ENCODE measurements around the gene KIAA0232. TPM values are rescaled to one million over a fixed set of nuclear protein-coding genes. Genes with fewer than 3 reads are reported as not detected.

KIAA0232 gene
- total and polyA plus RNA-seq, 10 of the 15 experiments (the other 5 are each of a cell fraction or from before 2014, with no cell fraction given), result 2.8 to 15.1 (median 10.8) TPM

DNA sequence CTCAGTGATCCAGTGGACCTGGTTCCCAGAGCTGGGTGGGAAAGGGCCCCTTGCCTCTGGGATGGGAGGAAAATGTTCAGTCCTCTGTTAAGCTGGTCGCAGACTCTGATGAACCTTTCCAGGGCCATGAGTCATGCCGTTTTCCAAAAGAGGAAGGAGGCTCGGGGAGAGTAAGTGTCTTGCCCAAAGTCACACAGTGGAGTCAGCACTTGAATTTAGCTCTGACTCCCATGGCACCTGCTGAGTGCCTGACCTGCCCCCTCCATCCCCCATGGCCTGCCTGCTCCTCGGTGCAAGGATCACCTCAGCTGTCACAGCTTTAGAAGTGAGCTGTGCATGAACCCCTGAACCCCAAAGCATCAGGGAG is 14.0 kb upstream of the KIAA0232 start (continued):
- TF ChIP-seq POLR2A (IDR thresholded peaks at IDR 0.05; ENCODE audit: low read depth, low read length) (no peak), NFIC (IDR thresholded peaks at IDR 0.05; ENCODE audit: low read depth, low read length) (no peak), MEF2B (IDR thresholded peaks at IDR 0.05; ENCODE audit: partially characterized antibody, poor library complexity, severe bottlenecking) (no peak), TARDBP (IDR thresholded peaks at IDR 0.05; ENCODE audit: borderline replicate concordance) (no peak)
- TF ChIP-seq, protein P1, sequence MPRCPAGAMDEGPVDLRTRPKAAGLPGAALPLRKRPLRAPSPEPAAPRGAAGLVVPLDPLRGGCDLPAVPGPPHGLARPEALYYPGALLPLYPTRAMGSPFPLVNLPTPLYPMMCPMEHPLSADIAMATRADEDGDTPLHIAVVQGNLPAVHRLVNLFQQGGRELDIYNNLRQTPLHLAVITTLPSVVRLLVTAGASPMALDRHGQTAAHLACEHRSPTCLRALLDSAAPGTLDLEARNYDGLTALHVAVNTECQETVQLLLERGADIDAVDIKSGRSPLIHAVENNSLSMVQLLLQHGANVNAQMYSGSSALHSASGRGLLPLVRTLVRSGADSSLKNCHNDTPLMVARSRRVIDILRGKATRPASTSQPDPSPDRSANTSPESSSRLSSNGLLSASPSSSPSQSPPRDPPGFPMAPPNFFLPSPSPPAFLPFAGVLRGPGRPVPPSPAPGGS (IDR thresholded peaks at IDR 0.05; ENCODE audit: borderline replicate concordance, insufficient read depth, low read depth, low read length, poor library complexity, severe bottlenecking), result no peak
- TF ChIP-seq, protein P2, sequence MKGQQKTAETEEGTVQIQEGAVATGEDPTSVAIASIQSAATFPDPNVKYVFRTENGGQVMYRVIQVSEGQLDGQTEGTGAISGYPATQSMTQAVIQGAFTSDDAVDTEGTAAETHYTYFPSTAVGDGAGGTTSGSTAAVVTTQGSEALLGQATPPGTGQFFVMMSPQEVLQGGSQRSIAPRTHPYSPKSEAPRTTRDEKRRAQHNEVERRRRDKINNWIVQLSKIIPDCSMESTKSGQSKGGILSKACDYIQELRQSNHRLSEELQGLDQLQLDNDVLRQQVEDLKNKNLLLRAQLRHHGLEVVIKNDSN (IDR thresholded peaks at IDR 0.05; ENCODE audit: borderline replicate concordance, extremely low read length, insufficient read depth, low read depth, low read length), result no peak

DNA sequence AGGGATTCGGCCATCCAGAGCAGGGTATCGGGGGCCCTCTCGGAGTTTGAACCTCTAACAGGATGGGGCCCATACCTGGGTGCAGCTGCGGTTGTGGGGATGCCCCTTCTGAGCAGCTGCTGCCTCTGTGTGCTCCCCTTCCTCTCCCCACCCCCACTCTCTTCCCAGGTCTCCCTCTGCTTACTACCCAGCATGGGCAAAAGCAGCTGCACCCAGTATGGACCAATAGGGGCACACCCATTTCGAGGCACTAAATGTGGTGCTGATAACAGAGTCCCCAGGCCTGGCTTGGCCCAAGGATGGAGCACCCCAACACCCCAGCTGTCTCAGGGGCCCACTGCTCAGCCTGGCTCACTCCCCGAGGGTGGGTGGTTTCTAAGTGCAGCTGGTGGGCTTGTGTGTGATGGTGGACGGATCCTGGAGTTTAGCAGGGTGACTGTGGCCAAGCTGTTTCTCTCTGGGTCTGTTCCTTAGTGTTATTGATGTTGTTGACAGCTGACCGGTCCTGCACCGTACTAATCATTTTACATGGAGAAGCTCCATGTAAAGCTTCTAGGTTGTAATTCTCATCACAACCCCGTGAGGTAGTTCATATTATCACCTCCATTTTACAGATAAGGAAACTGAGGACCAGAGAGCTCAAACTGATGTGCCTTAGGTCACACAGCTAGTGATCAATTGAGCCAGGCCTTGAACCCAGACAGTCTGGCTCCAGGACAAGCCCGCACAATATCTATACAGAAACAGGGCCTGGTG is 13.1 kb upstream of the KIAA0232 start:
- ATAC-seq, result peak; percentile 68
- no peak overlapping the region for H3K27ac ChIP-seq (ENCODE audit: control insufficient read depth, insufficient read depth)
- BruUV-seq (replicated peaks), result no TSS peak
- H4K20me1 ChIP-seq (ENCODE audit: control insufficient read depth, insufficient read depth), result no peaks in the 10 kb centered on the region
- no peak overlapping the region for H3K9ac ChIP-seq (ENCODE audit: control insufficient read depth, insufficient read depth, low read length)
- SMC1A ChIA-PET (ENCODE audit: uncharacterized antibody, unreplicated experiment), result interaction anchor here (1.0 to 3.0 kb wide), 8 partner anchors 8 to 302 kb away, joined by 3 to 19 read pairs (median 6); no protein-coding TSS in a partner anchor
- no peaks in the 10 kb centered on the region for H3K9me3 ChIP-seq (replicated peaks; ENCODE audit: control insufficient read depth, insufficient read depth, low read length)
- no peaks in the 10 kb centered on the region for H3K27me3 ChIP-seq (replicated peaks in 1 of 2; ENCODE audit: control insufficient read depth in 2 of 2, insufficient read depth in 2 of 2, low read length in 1 of 2)
- POLR2A ChIA-PET, result interaction anchor here (1.0 to 1.7 kb wide), 3 partner anchors 9 to 12 kb away, joined by 3 to 7 read pairs (median 3); no protein-coding TSS in a partner anchor
- H2AFZ ChIP-seq (ENCODE audit: control insufficient read depth, low read depth, low read length), result no peak overlapping the region
- no peak overlapping the region for H3K4me3 ChIP-seq
- 0 out of 2 replicates have a peak overlapping the region, but pooled peaks have one; percentile 53 for H3K4me2 ChIP-seq (ENCODE audit: control insufficient read depth, insufficient read depth)
- in situ Hi-C loops (cut with MboI), result no loop called here
- CTCF ChIA-PET, result interaction anchor here (1.0 to 19.6 kb wide), 8 partner anchors 8 to 317 kb away, joined by 3 to 300 read pairs (median 6); no protein-coding TSS in a partner anchor
- H3K4me1 ChIP-seq (ENCODE audit: control insufficient read depth, insufficient read depth, low read length), result peaks cover 14% of the 10 kb centered on the region
- no peaks in the 10 kb centered on the region for H3K79me2 ChIP-seq (ENCODE audit: control insufficient read depth, insufficient read depth, low read length)
- intact Hi-C loops (cut with micrococcal nuclease; ENCODE audit: unreplicated experiment), result no loop called here
- RAD21 ChIA-PET (ENCODE audit: unreplicated experiment), result interaction anchor here (0.8 to 4.1 kb wide), 7 partner anchors 9 to 104 kb away, joined by 3 to 20 read pairs (median 4); partner anchors contain the start of gene MRFAP1L1
- DNase-seq (ENCODE audit: low read depth, low spot score), result no peak
- 27% methylated on average over 11 of the region's 11 CpGs for WGBS (ENCODE audit: insufficient coverage, insufficient replicate concordance, low lambda C conversion rate, missing lambda C conversion rate)
- no peaks in the 10 kb centered on the region for H3K36me3 ChIP-seq (ENCODE audit: control insufficient read depth in 2 of 2, insufficient read depth in 2 of 2, low read length in 1 of 2)
- no peak for FAIRE-seq
- TF ChIP-seq ZNF622 (IDR thresholded peaks at IDR 0.05) (no peak), IKZF2 (IDR thresholded peaks at IDR 0.05) (peak; percentile 17 to 25; a peak in 2 of 4 replicates), TCF12 (IDR thresholded peaks at IDR 0.05; ENCODE audit: low read depth, low read length) (peak; percentile 93), SUPT20H (IDR thresholded peaks at IDR 0.05; ENCODE audit: borderline replicate concordance, control insufficient read depth, low read depth, low read length) (no peak), ZSCAN29 (IDR thresholded peaks at IDR 0.05) (no peak), RELA (IDR thresholded peaks at IDR 0.05; ENCODE audit: borderline replicate concordance, partially characterized antibody) (no peak), CBX3 (IDR thresholded peaks at IDR 0.05; ENCODE audit: borderline replicate concordance, low read depth) (no peak), CREB1 (IDR thresholded peaks at IDR 0.05; ENCODE audit: low read depth) (no peak), CHD2 (IDR thresholded peaks at IDR 0.05; ENCODE audit: borderline replicate concordance, low read depth, low read length) (no peak), KDM1A (IDR thresholded peaks at IDR 0.05; ENCODE audit: borderline replicate concordance) (no peak)
- TF ChIP-seq, protein P3, sequence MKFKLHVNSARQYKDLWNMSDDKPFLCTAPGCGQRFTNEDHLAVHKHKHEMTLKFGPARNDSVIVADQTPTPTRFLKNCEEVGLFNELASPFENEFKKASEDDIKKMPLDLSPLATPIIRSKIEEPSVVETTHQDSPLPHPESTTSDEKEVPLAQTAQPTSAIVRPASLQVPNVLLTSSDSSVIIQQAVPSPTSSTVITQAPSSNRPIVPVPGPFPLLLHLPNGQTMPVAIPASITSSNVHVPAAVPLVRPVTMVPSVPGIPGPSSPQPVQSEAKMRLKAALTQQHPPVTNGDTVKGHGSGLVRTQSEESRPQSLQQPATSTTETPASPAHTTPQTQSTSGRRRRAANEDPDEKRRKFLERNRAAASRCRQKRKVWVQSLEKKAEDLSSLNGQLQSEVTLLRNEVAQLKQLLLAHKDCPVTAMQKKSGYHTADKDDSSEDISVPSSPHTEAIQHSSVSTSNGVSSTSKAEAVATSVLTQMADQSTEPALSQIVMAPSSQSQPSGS (IDR thresholded peaks at IDR 0.05; ENCODE audit: low read length), result no peak
- TF ChIP-seq, protein P4, sequence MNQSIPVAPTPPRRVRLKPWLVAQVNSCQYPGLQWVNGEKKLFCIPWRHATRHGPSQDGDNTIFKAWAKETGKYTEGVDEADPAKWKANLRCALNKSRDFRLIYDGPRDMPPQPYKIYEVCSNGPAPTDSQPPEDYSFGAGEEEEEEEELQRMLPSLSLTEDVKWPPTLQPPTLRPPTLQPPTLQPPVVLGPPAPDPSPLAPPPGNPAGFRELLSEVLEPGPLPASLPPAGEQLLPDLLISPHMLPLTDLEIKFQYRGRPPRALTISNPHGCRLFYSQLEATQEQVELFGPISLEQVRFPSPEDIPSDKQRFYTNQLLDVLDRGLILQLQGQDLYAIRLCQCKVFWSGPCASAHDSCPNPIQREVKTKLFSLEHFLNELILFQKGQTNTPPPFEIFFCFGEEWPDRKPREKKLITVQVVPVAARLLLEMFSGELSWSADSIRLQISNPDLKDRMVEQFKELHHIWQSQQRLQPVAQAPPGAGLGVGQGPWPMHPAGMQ (IDR thresholded peaks at IDR 0.05; ENCODE audit: borderline replicate concordance), result no peak

Data from GM12878 (cell line).